Right lobe of liver (tissue), 6 donors: ENCODE measurements around the gene ATRNL1. TPM values are rescaled to one million over a fixed set of nuclear protein-coding genes. Genes with fewer than 3 reads are reported as not detected.

Experiments
- ATAC-seq, 4 donors: fragments of 200-7000 bp; cut with Tn5 transposase; one replicate each; pipeline ENCODE4 v1.9.1; 2020; ENCODE audit warnings: mild to moderate bottlenecking in 4 of 4, moderate library complexity in 4 of 4
- DNase-seq, 3 donors: peaks; one replicate each; pipeline ENCODE4 v3.0.0-alpha.2; 2020
- H3K27ac ChIP-seq, 3 donors: fragments of 200-600 bp; one replicate each; pipeline ENCODE4 v1.8.0; 2022
- H3K27me3 ChIP-seq, 2 donors: fragments of 200-600 bp; one replicate each; pipeline ENCODE4 v1.8.0; 2022
- H3K36me3 ChIP-seq, 4 donors: fragments of 200-600 bp; sonication (generic) in 1 of 4; one replicate each; pipeline versions ENCODE4 v1.5.1 to v1.8.0; 2017 to 2022; ENCODE audit warnings: control low read depth in 1 of 4
- H3K4me1 ChIP-seq, 4 donors: fragments of 200-600 bp; sonication (generic) in 1 of 4; one replicate each; pipeline versions ENCODE4 v1.5.1 to v1.8.0; 2017 to 2022; ENCODE audit warnings: control low read depth in 1 of 4
- H3K4me3 ChIP-seq, 3 donors: fragments of 200-600 bp; one replicate each; pipeline ENCODE4 v1.8.0; 2022
- H3K9me3 ChIP-seq, 4 donors: fragments of 200-600 bp; sonication (generic) in 1 of 4; one replicate each; pipeline versions ENCODE4 v1.5.1 to v1.8.0; 2017 to 2022; ENCODE audit warnings: control low read depth in 1 of 4
- CTCF ChIP-seq, 4 donors: fragments of 200-600 bp in 3 of 4; fragments of 450-650 bp in 1 of 4; IDR thresholded peaks; one replicate each; pipeline versions ENCODE4 v1.5.1 to v1.8.0; 2016 to 2022; ENCODE audit warnings: antibody characterized with exemption in 4 of 4, mild to moderate bottlenecking in 2 of 4
- POLR2A ChIP-seq: fragments of 450-650 bp; IDR thresholded peaks from one replicate; pipeline ENCODE4 v1.6.1; 2017; ENCODE audit warnings: antibody characterized with exemption, mild to moderate bottlenecking
- WGBS: methylation state at CpG from one replicate; pipeline ENCODE4 v1.1.6; 2018; ENCODE audit warnings: low coverage, low lambda C conversion rate; ENCODE audit not compliant: insufficient coverage; ENCODE audit errors: missing lambda C conversion rate; 5-methylcytosine and 5-hydroxymethylcytosine counted together
- intact Hi-C, 2 donors: fragments of 100-400 bp; cut with DNase I; formaldehyde crosslinking; loops; one replicate each; pipeline versions ENCODE4 v1.11.2 to v1.14.1; 2022
- total RNA-seq, 6 experiments: library from RNA; depleted of rRNA in 2 of 6; stranded (reverse); fragments of >200 nt in 2 of 6; fragmentation: NEBNext Ultra II Directional in 3 of 6; extraction: Animal tissue kit (Norgen Biotek cat#: 25700) in 3 of 6; gene quantifications; one replicate each; pipeline versions ENCODE4 v1.1.0 to v1.2.4, GENCODE V29; 2016 to 2023
- donor health status: DM: no; HTN: yes; CAD: no.
- donor health status: DM: no; HTN: no; CAD: no.
- donor health status: DM: no; HTN: no; CAD: no.
- donor health status: DM: no; HTN: yes; CAD: no.
- donor health status: DM: no; HTN: yes; CAD: no.

ATRNL1 gene
- total RNA-seq, 6 experiments from 2014 or later = 0.81 to 5.3 (median 2.6) TPM

DNA sequence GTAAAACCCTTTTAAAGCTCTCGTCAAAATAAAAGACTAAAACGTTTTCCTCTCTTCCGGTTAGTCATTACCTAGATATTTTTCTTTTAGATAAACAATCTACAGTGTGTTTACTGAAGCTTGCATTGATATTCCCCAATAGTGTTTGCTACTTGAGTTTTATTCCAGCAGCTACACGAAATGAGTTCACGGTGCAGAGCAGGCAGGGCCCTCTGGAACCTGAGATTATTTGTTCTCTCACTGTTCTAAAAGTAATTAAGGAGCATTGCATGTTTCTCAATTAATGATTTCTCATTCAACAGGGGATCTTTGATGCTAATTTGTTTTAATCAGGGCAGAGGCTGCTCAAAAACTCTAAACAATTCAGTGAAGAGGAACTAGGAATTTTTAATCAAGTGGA is 860.1 kb downstream of the ATRNL1 start:
- ATAC-seq = peak; percentile 26 to 67 (median 42)
- Histone ChIP-seq H3K36me3 (no peaks in the 10 kb centered on the region), H3K9me3 (no peaks in the 10 kb centered on the region), H3K4me3 (no peak overlapping the region), H3K27me3 (no peaks in the 10 kb centered on the region), H3K27ac (no peak overlapping the region), H3K4me1 (peaks cover 0 to 32% (median 12%) of the 10 kb centered on the region in 4 donors)
- 27% methylated on average over 5 of the region's 5 CpGs for WGBS
- no peak for DNase-seq
- intact Hi-C loops = no loop called here
- TF ChIP-seq CTCF (IDR thresholded peaks at IDR 0.05) (no peak), POLR2A (no peak)

GRCh38 chr10:115953968-115954367 is 860.8 kb downstream of the ATRNL1 start:
- Histone ChIP-seq H3K9me3 (no peaks in the 10 kb centered on the region), H3K27ac (no peak overlapping the region), H3K27me3 (no peaks in the 10 kb centered on the region), H3K4me1 (peaks cover 0 to 32% (median 12%) of the 10 kb centered on the region in 4 donors), H3K36me3 (no peaks in the 10 kb centered on the region), H3K4me3 (no peak overlapping the region)
- TF ChIP-seq CTCF (IDR thresholded peaks at IDR 0.05) = no peak
- no peak for TF ChIP-seq POLR2A
- DNase-seq (no peak), ATAC-seq (peak; percentile 35 to 82 (median 56))
- WGBS = 30% methylated on average over 7 of the region's 7 CpGs
- intact Hi-C loops = no loop called here

DNA sequence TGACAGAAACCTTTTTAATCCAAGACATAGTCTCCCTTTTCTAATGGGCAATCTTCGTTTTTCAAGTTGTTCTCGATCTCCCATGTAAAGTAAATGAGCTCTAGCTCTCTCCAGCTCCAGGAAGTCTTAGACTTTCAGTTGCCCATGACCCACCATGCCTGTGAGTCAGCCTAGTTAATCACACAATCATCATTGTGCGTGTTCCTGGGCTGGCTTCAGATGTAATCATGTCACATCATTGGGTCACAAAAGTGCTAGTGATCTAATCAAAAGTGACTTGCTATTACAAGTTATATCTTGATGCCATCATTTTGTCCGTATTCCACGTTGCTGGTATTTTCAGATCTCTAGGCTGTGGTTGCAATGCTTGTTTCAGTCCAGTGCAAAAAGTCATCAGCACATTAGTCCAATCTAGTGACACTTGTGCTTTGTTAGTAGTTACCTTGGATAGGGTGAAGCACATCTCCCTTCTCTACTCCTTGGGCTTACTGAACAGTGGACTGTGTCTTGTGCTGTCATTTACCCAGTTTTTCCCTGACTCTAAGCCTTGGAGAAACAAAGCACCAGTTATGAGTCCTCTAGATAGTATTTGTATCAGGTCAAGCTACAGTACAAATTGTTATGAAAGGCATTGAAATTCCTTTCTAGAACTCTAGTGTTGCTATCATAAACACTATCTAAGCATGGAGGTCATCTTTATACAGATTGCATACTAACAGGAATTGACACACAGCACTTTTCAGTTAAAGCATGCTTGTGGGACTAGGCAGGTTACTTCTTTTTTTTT is 863.3 kb downstream of the ATRNL1 start:
- Histone ChIP-seq H3K4me3 (no peak overlapping the region), H3K4me1 (peaks cover 0 to 20% (median 6%) of the 10 kb centered on the region in 4 donors), H3K9me3 (no peaks in the 10 kb centered on the region), H3K27ac (no peak overlapping the region), H3K27me3 (no peaks in the 10 kb centered on the region), H3K36me3 (no peaks in the 10 kb centered on the region)
- intact Hi-C loops = no loop called here
- no peak for ATAC-seq
- TF ChIP-seq CTCF (IDR thresholded peaks at IDR 0.05) (no peak), POLR2A (no peak)
- no peak for DNase-seq
- 89% methylated on average over 5 of the region's 5 CpGs for WGBS

DNA sequence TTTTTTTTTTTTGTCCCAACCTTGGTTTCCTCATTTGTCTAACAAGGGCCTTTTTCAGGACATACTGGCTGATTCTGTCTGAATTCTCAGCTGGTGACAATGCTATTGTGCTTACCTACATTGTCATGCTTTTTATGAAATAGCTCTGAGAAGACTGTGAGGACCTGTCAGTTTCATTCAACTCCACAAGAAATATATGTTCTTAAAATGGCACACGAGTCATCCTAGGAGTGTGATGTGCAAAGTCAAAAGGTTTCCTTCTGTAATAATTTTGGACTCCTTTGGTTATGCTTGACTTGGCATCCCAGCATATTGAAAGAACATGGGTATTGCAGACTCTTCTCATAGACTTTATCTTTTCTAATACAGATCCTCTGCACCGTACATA is 863.8 kb downstream of the ATRNL1 start:
- TF ChIP-seq CTCF (IDR thresholded peaks at IDR 0.05) = no peak
- TF ChIP-seq POLR2A = no peak
- no peak overlapping the region for H3K27ac ChIP-seq

More for the DNA sequence above, 863.8 kb downstream of the ATRNL1 start:
- Histone ChIP-seq H3K4me3 (no peak overlapping the region), H3K36me3 (no peaks in the 10 kb centered on the region), H3K9me3 (no peaks in the 10 kb centered on the region), H3K27me3 (no peaks in the 10 kb centered on the region), H3K4me1 (peaks cover 0 to 16% (median 6%) of the 10 kb centered on the region in 4 donors)
- DNase-seq = no peak
- ATAC-seq = no peak
- 76% methylated on average over 2 of the region's 2 CpGs for WGBS
- intact Hi-C loops = no loop called here
